H1 (cell line): ENCODE data around the gene NUCB1. TPM values are rescaled to one million over a fixed set of nuclear protein-coding genes. Genes with fewer than 3 reads are reported as not detected.

Experiments
- ASH2L ChIP-seq: fragments of 200-600, 300-600 bp; sonication (generic); IDR thresholded peaks from one replicate; pipeline ENCODE4 v1.7.1; 2017; ENCODE audit warnings: low read length
- CBX8 ChIP-seq: fragments of 300-800, 300-1000 bp; sonication (generic); IDR thresholded peaks from 2 replicates; pipeline ENCODE4 v1.7.1; 2016; ENCODE audit warnings: low read depth, low read length, borderline replicate concordance
- NANOG ChIP-seq: IDR thresholded peaks from 2 replicates; pipeline ENCODE4 v1.6.1; 2011; ENCODE audit warnings: low read length, low read depth, mild to moderate bottlenecking, inconsistent platforms; ENCODE audit not compliant: insufficient read depth, poor library complexity, severe bottlenecking
- SIN3A ChIP-seq, 2 experiments: IDR thresholded peaks in 1 of 2; conservative IDR thresholded peaks in 1 of 2; 2 replicates each; pipeline ENCODE4 v1.6.1; 2011 to 2012; ENCODE audit warnings: low read length in 2 of 2, improper control_type of control experiment in 1 of 2, low read depth in 1 of 2, mild to moderate bottlenecking in 1 of 2
- SP2 ChIP-seq: IDR thresholded peaks from 2 replicates; pipeline ENCODE4 v1.6.1; 2012; ENCODE audit warnings: mild to moderate bottlenecking, low read length, inconsistent platforms
- SP4 ChIP-seq: IDR thresholded peaks from 2 replicates; pipeline ENCODE4 v1.6.1; 2012; ENCODE audit warnings: low read length, inconsistent platforms
- polyA plus RNA-seq, 7 experiments: library from polyadenylated mRNA; depleted of rRNA in 3 of 7; stranded (reverse) in 5 of 7; unstranded in 2 of 7; fragments of >200 nt in 5 of 7; fragments of 200-250 nt in 2 of 7; gene quantifications; 1 replicate in 5 of 7; 2 replicates in 1 of 7; 4 replicates in 1 of 7; pipeline versions ENCODE4 v1.2.1 to v1.2.3, GENCODE V29; 2011 to 2013; ENCODE audit warnings: missing spikeins in 2 of 7, mixed read lengths in 2 of 7
- total RNA-seq: library from RNA; stranded (reverse); fragmentation: NEBNext Ultra II Directional; extraction: Animal tissue kit (Norgen Biotek cat#: 25700); gene quantifications from 2 replicates; pipeline ENCODE4 v1.2.1, GENCODE V29; 2021
- TF ChIP-seq, protein P1 (sequence below): IDR thresholded peaks from 2 replicates; pipeline ENCODE4 v1.6.1; 2012; ENCODE audit warnings: inconsistent platforms

NUCB1 gene
- total and polyA plus RNA-seq, 2 of the 8 experiments (the other 6 are each of a cell fraction or from before 2014, with no cell fraction given): 111 to 121 TPM

DNA sequence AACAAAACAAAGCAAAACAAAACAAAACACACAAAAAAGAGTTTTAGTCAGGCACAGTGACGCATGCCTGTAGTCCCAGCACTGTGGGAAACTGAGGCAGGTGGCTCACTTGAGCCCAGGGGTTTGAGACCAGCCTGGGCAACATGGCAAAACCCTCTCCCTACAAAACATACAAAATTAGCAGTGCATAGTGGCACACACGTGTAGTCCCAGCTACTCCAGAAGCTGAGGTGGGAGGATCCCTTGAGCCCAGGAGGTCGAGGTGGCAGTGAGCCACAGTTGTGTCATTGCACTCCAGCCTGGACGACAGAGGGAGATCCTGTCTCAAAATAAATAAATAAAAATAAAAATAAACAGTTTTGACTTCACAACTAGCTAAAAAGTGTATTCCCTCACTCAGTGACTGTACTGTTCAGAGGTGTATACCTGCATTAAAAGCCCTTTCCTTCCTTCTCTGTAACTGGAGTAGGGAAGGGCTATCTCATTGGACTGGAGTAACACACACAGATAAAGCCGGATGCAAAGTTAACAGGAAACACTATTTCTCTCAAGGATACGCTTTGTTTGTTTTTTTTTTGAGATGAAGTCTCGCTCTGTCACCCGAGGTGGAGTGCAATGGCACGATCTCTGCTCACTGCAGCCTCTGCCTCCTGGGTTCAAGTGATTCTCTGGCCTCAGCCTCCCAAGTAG lies 50.9 kb downstream of the NUCB1 start (continued):
- TF ChIP-seq SP4 (no peak), SIN3A (conservative IDR thresholded peaks at IDR 0.05 in 1 of 2, IDR thresholded peaks at IDR 0.05 in 1 of 2; ENCODE audit: low read depth in 1 of 2, low read length in 2 of 2) (no peak), CBX8 (no peak), NANOG (no peak), SP2 (no peak), ASH2L (no peak)
- TF ChIP-seq, protein P1, sequence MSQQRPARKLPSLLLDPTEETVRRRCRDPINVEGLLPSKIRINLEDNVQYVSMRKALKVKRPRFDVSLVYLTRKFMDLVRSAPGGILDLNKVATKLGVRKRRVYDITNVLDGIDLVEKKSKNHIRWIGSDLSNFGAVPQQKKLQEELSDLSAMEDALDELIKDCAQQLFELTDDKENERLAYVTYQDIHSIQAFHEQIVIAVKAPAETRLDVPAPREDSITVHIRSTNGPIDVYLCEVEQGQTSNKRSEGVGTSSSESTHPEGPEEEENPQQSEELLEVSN: no peak
